PC-9 (cell line): ENCODE results near the gene CTDP1.

Source experiments
- EZH2 ChIP-seq: fragments of 200-600 bp; sonication (generic); IDR thresholded peaks from 2 replicates; pipeline ENCODE4 v1.8.0; 2017; ENCODE audit warnings: antibody characterized with exemption, low read depth
- TF ChIP-seq, protein P1 (sequence below): fragments of 200-600 bp; sonication (generic); conservative IDR thresholded peaks from 2 replicates; pipeline ENCODE4 v1.6.1; 2017; ENCODE audit warnings: mixed run types, antibody characterized with exemption, mild to moderate bottlenecking, moderate library complexity

DNA sequence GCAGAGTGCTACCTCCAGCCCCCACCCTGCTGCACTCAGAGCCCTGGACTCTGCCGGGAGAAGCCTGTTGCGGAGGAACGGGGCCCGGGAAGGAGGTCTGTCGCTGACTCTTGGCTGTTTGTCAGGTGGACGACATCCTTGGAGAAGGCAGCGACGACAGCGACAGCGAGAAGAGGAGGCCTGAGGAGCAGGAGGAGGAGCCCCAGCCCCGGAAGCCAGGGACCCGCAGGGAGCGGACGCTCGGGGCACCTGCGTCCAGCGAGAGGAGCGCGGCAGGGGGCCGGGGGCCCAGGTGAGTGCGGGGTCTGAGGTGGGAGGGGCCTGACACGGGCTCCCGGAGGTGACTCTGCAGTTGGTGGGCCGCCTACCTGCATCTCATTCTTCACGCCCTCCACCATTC, 56.6 kb downstream of the CTDP1 start:
- TF ChIP-seq, protein P1, sequence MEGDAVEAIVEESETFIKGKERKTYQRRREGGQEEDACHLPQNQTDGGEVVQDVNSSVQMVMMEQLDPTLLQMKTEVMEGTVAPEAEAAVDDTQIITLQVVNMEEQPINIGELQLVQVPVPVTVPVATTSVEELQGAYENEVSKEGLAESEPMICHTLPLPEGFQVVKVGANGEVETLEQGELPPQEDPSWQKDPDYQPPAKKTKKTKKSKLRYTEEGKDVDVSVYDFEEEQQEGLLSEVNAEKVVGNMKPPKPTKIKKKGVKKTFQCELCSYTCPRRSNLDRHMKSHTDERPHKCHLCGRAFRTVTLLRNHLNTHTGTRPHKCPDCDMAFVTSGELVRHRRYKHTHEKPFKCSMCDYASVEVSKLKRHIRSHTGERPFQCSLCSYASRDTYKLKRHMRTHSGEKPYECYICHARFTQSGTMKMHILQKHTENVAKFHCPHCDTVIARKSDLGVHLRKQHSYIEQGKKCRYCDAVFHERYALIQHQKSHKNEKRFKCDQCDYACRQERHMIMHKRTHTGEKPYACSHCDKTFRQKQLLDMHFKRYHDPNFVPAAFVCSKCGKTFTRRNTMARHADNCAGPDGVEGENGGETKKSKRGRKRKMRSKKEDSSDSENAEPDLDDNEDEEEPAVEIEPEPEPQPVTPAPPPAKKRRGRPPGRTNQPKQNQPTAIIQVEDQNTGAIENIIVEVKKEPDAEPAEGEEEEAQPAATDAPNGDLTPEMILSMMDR, result no peak
- TF ChIP-seq EZH2, result no peak
